Vagina (tissue), 2 donors: Measurements from ENCODE around the gene DMAC2. TPM values are rescaled to one million over a fixed set of nuclear protein-coding genes. Genes with fewer than 3 reads are reported as not detected.

ENCODE experiments used
- DNase-seq, 2 donors: peaks; one replicate each; pipeline ENCODE4 v3.0.0-alpha.2; 2017; ENCODE audit errors: extremely low spot score in 2 of 2
- H3K27ac ChIP-seq: fragments of 200-600 bp; sonication (generic); one replicate; pipeline ENCODE4 v1.5.1; 2019
- H3K27me3 ChIP-seq: fragments of 200-600 bp; sonication (generic); one replicate; pipeline ENCODE4 v1.5.1; 2019
- H3K36me3 ChIP-seq, 2 donors: fragments of 200-600 bp; sonication (generic); one replicate each; pipeline ENCODE4 v1.5.1; 2017 to 2019
- H3K4me1 ChIP-seq: fragments of 200-600 bp; sonication (generic); one replicate; pipeline ENCODE4 v1.5.1; 2019
- H3K4me3 ChIP-seq, 2 donors: fragments of 200-600 bp; sonication (generic); 1 replicate in 1 of 2; 2 replicates in 1 of 2; pipeline ENCODE4 v1.5.1; 2016 to 2019
- H3K9me3 ChIP-seq: fragments of 200-600 bp; sonication (generic); one replicate; pipeline ENCODE4 v1.5.1; 2019
- CTCF ChIP-seq, 3 experiments: fragments of 450-650 bp in 2 of 3; fragments of 200-600 bp in 1 of 3; sonication (generic) in 1 of 3; IDR thresholded peaks; one replicate each; pipeline ENCODE4 v1.5.1; 2017 to 2019; ENCODE audit warnings: antibody characterized with exemption in 3 of 3, mild to moderate bottlenecking in 2 of 3, moderate library complexity in 2 of 3
- POLR2A ChIP-seq, 2 donors: fragments of 450-650 bp; IDR thresholded peaks; one replicate each; pipeline ENCODE4 v1.6.1; 2017; ENCODE audit warnings: antibody characterized with exemption in 2 of 2, mild to moderate bottlenecking in 2 of 2, moderate library complexity in 2 of 2
- POLR2AphosphoS5 ChIP-seq, 2 donors: sonication (generic); formaldehyde crosslinking; IDR thresholded peaks; one replicate each; pipeline ENCODE4 v1.9.0; 2017; ENCODE audit warnings: antibody characterized with exemption in 2 of 2, mild to moderate bottlenecking in 2 of 2, low read depth in 1 of 2; ENCODE audit not compliant: insufficient read depth in 1 of 2
- intact Hi-C: fragments of 100-400 bp; cut with DNase I; formaldehyde crosslinking; loops from one replicate; pipeline ENCODE4 v1.15.1; 2023
- total RNA-seq: library from RNA; depleted of rRNA; stranded (reverse); fragments of >200 nt; gene quantifications from one replicate; pipeline ENCODE4 v1.2.3, GENCODE V29; 2016

DMAC2 gene
- total RNA-seq, 1 donor from 2014 or later: 39.8 TPM

GRCh38 chr19:41415154-41415571 is 24.5 kb downstream of the DMAC2 start:
- H3K36me3 ChIP-seq: peaks cover 0 to 76% of the 10 kb centered on the region in 2 donors
- intact Hi-C loops: no loop called here
- H3K9me3 ChIP-seq: no peaks in the 10 kb centered on the region
- H3K27me3 ChIP-seq: no peaks in the 10 kb centered on the region
- DNase-seq: no peak
- H3K27ac ChIP-seq: no peak overlapping the region
- no peak for TF ChIP-seq CTCF (IDR thresholded peaks at IDR 0.05)
- TF ChIP-seq POLR2A (IDR thresholded peaks at IDR 0.05): no peak
- TF ChIP-seq POLR2AphosphoS5 (IDR thresholded peaks at IDR 0.05; ENCODE audit: insufficient read depth in 1 of 2, low read depth in 1 of 2): no peak
- H3K4me1 ChIP-seq: peaks cover 16% of the 10 kb centered on the region
- no peak overlapping the region for H3K4me3 ChIP-seq

GRCh38 chr19:41414461-41414860 is 25.3 kb downstream of the DMAC2 start:
- Histone ChIP-seq H3K4me3 (no peak overlapping the region), H3K9me3 (no peaks in the 10 kb centered on the region), H3K27me3 (no peaks in the 10 kb centered on the region), H3K4me1 (peaks cover 16% of the 10 kb centered on the region), H3K36me3 (peaks cover 0 to 69% of the 10 kb centered on the region in 2 donors), H3K27ac (no peak overlapping the region)
- TF ChIP-seq POLR2A (IDR thresholded peaks at IDR 0.05) (no peak), POLR2AphosphoS5 (IDR thresholded peaks at IDR 0.05; ENCODE audit: insufficient read depth in 1 of 2, low read depth in 1 of 2) (no peak), CTCF (IDR thresholded peaks at IDR 0.05) (no peak)
- no peak for DNase-seq
- intact Hi-C loops: no loop called here

- H3K36me3 ChIP-seq: peaks cover 0 to 64% of the 10 kb centered on the region in 2 donors
- intact Hi-C loops: no loop called here
- H3K4me1 ChIP-seq: peaks cover 16% of the 10 kb centered on the region
- H3K27me3 ChIP-seq: no peaks in the 10 kb centered on the region
- no peaks in the 10 kb centered on the region for H3K9me3 ChIP-seq
- H3K27ac ChIP-seq: no peak overlapping the region
- no peak for DNase-seq
- H3K4me3 ChIP-seq: no peak overlapping the region
- TF ChIP-seq POLR2A (IDR thresholded peaks at IDR 0.05) (no peak), CTCF (IDR thresholded peaks at IDR 0.05) (no peak), POLR2AphosphoS5 (IDR thresholded peaks at IDR 0.05; ENCODE audit: insufficient read depth in 1 of 2, low read depth in 1 of 2) (no peak)
These were observed 25.8 kb downstream of the DMAC2 start for GRCh38 chr19:41413947-41414346.

- DNase-seq: no peak
- TF ChIP-seq POLR2A (IDR thresholded peaks at IDR 0.05) (no peak), POLR2AphosphoS5 (IDR thresholded peaks at IDR 0.05; ENCODE audit: insufficient read depth in 1 of 2, low read depth in 1 of 2) (no peak), CTCF (IDR thresholded peaks at IDR 0.05) (no peak)
- intact Hi-C loops: no loop called here
- Histone ChIP-seq H3K36me3 (peaks cover 0 to 59% of the 10 kb centered on the region in 2 donors), H3K4me3 (no peak overlapping the region), H3K27ac (no peak overlapping the region), H3K27me3 (no peaks in the 10 kb centered on the region), H3K9me3 (no peaks in the 10 kb centered on the region), H3K4me1 (peaks cover 21% of the 10 kb centered on the region)
These were observed 26.8 kb downstream of the DMAC2 start for GRCh38 chr19:41412953-41413352.

- Histone ChIP-seq H3K36me3 (peaks cover 0 to 54% of the 10 kb centered on the region in 2 donors), H3K27ac (peak overlapping the region; percentile 61), H3K27me3 (no peaks in the 10 kb centered on the region), H3K9me3 (no peaks in the 10 kb centered on the region), H3K4me1 (peaks cover 21% of the 10 kb centered on the region), H3K4me3 (no peak overlapping the region)
- no peak for TF ChIP-seq CTCF (IDR thresholded peaks at IDR 0.05)
- intact Hi-C loops: no loop called here
- no peak for DNase-seq
These were observed 27.8 kb downstream of the DMAC2 start for GRCh38 chr19:41411968-41412265.
